ENCODE data around the gene RRP12. TPM values are rescaled to one million over a fixed set of nuclear protein-coding genes. Genes with fewer than 3 reads are reported as not detected.

Gene RRP12
- total RNA-seq, 1 donor from 2014 or later: 6.1 TPM

DNA sequence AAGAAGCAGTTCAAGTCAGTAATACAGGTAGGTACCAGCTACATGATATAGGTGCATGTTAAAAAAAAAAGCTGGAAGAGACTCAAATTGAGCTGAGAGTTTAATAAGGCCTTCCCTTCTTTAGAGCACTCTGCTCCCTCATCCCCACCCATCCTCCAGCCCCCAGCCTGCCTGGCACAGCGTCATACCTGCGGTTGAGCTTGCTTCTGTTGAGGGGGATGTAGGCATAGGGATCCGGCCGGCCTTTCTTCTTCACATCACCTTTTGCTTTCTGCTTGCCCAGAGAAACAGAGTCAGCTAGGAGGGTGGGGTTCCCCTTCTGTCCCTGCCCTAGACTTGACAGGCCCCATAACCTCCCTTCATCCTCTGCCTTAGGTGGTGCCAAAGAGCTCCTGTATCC is 42.8 kb downstream of the RRP12 start:
- H3K9me3 Mint-ChIP-seq: no peaks in the 10 kb centered on the region
- no peak overlapping the region for H3K4me3 ChIP-seq
- no peak overlapping the region for H2AFZ ChIP-seq (replicated peaks)
- H4K20me1 ChIP-seq (ENCODE audit: low read depth): no peaks in the 10 kb centered on the region
- H3K27me3 ChIP-seq: no peaks in the 10 kb centered on the region
- H3K4me1 ChIP-seq: no peaks in the 10 kb centered on the region
- H3K4me1 Mint-ChIP-seq: no peaks in the 10 kb centered on the region
- no peak overlapping the region for H3K27ac Mint-ChIP-seq
- H3K4me3 Mint-ChIP-seq: no peak overlapping the region
- no peaks in the 10 kb centered on the region for H3K36me3 ChIP-seq
- H3K4me2 ChIP-seq: no peak overlapping the region
- no peaks in the 10 kb centered on the region for H3F3A ChIP-seq (ENCODE audit: low read depth)
- peaks cover 3% of the 10 kb centered on the region for H3K27me3 Mint-ChIP-seq (ENCODE audit: insufficient read depth, low read depth)
- peaks cover 20% of the 10 kb centered on the region for H3K36me3 Mint-ChIP-seq
- no peak overlapping the region for H3K27ac ChIP-seq
- no peaks in the 10 kb centered on the region for H3K79me2 ChIP-seq (ENCODE audit: low read depth)
- no peak for DNase-seq (ENCODE audit: low spot score)
- H3K9ac ChIP-seq: no peak overlapping the region
- TF ChIP-seq EZH2 (IDR thresholded peaks at IDR 0.05): no peak
- TF ChIP-seq EZH2phosphoT487 (IDR thresholded peaks at IDR 0.05): no peak
- no peak for TF ChIP-seq CTCF (IDR thresholded peaks at IDR 0.05)
- H3K9me3 ChIP-seq (ENCODE audit: low read depth): no peaks in the 10 kb centered on the region

- no peak overlapping the region for H3K27ac Mint-ChIP-seq
- peaks cover 3% of the 10 kb centered on the region for H3K27me3 Mint-ChIP-seq (ENCODE audit: insufficient read depth, low read depth)
- Histone ChIP-seq H3F3A (ENCODE audit: low read depth) (no peaks in the 10 kb centered on the region), H3K4me3 (no peak overlapping the region), H3K9ac (no peak overlapping the region), H2AFZ (replicated peaks) (no peak overlapping the region), H3K27ac (no peak overlapping the region), H3K36me3 (no peaks in the 10 kb centered on the region), H4K20me1 (ENCODE audit: low read depth) (no peaks in the 10 kb centered on the region), H3K27me3 (no peaks in the 10 kb centered on the region), H3K4me2 (no peak overlapping the region), H3K4me1 (no peaks in the 10 kb centered on the region), H3K9me3 (ENCODE audit: low read depth) (no peaks in the 10 kb centered on the region), H3K79me2 (ENCODE audit: low read depth) (no peaks in the 10 kb centered on the region)
- H3K9me3 Mint-ChIP-seq: no peaks in the 10 kb centered on the region
- H3K36me3 Mint-ChIP-seq: peaks cover 18% of the 10 kb centered on the region
- TF ChIP-seq EZH2phosphoT487 (IDR thresholded peaks at IDR 0.05): no peak
- no peak for TF ChIP-seq CTCF (IDR thresholded peaks at IDR 0.05)
- TF ChIP-seq EZH2 (IDR thresholded peaks at IDR 0.05): no peak
- no peak for DNase-seq (ENCODE audit: low spot score)
- H3K4me3 Mint-ChIP-seq: no peak overlapping the region
- no peaks in the 10 kb centered on the region for H3K4me1 Mint-ChIP-seq
Measured at GRCh38 chr10:97356918-97357317, 44.2 kb downstream of the RRP12 start.

DNA sequence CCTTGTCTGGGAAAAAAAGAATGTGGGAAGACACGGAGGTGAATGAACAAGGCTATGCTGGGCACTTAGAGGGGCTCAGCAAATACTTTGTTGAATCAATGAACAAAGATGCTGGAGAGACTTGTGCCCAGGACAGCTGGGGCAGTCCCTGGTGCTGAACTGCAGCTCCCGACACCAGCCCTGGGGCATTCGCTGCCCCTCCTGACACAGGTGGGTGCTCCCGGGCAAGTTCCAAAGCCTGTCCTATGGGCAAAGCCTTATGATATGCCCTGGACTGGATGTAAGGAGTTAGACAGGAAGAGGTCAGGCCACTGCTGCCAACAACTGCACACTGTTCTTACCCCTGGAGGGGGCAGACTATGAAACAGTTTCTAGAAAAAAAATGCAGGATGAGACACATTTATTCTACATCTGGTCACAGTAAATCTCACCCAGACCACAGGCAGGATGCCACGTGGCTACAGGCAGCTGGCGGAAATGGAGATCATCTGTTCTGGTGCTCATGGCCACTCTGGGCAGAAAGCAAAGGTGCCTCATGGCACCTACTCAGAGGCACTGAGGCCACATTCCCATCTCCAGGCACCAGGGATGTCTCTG is 44.7 kb downstream of the RRP12 start:
- no peaks in the 10 kb centered on the region for H3K36me3 ChIP-seq
- H3K9ac ChIP-seq: no peak overlapping the region
- H3K27ac ChIP-seq: no peak overlapping the region
- H3K4me3 Mint-ChIP-seq: no peak overlapping the region
- no peaks in the 10 kb centered on the region for H3F3A ChIP-seq (ENCODE audit: low read depth)
- H3K79me2 ChIP-seq (ENCODE audit: low read depth): no peaks in the 10 kb centered on the region
- no peaks in the 10 kb centered on the region for H3K27me3 ChIP-seq
- TF ChIP-seq CTCF (IDR thresholded peaks at IDR 0.05) (no peak), EZH2phosphoT487 (IDR thresholded peaks at IDR 0.05) (no peak)
- no peak for DNase-seq (ENCODE audit: low spot score)
- H3K27ac Mint-ChIP-seq: no peak overlapping the region
- H3K9me3 ChIP-seq (ENCODE audit: low read depth): no peaks in the 10 kb centered on the region
- H4K20me1 ChIP-seq (ENCODE audit: low read depth): no peaks in the 10 kb centered on the region
- H3K4me2 ChIP-seq: no peak overlapping the region
- no peaks in the 10 kb centered on the region for H3K4me1 ChIP-seq
- H3K9me3 Mint-ChIP-seq: no peaks in the 10 kb centered on the region
- peaks cover 18% of the 10 kb centered on the region for H3K36me3 Mint-ChIP-seq
- H3K4me1 Mint-ChIP-seq: no peaks in the 10 kb centered on the region
- peaks cover 3% of the 10 kb centered on the region for H3K27me3 Mint-ChIP-seq (ENCODE audit: insufficient read depth, low read depth)
- no peak overlapping the region for H3K4me3 ChIP-seq
- no peak overlapping the region for H2AFZ ChIP-seq (replicated peaks)

Data from neural progenitor cell (in vitro differentiated cells).